Stimulated activated CD4-positive, alpha-beta T cell treated with anti-CD3 and anti-CD28 coated beads, Interleukin-4, amount 100 ng/mL, for 4 hours (primary cell): ENCODE measurements around the gene CDH18.

Experiments
- DNase-seq, 2 experiments: peaks; one replicate each; pipeline ENCODE4 v3.0.0-alpha.2; 2020

Gene CDH18

GRCh38 chr5:19733612-19734495 lies 254.1 kb downstream of the CDH18 start:
- no peak for DNase-seq

- no peak for DNase-seq
These were observed 259.4 kb downstream of the CDH18 start for GRCh38 chr5:19728571-19728970.

- no peak for DNase-seq
These were observed 268.9 kb downstream of the CDH18 start for GRCh38 chr5:19719109-19719508.

GRCh38 chr5:19713740-19714139 lies 274.3 kb downstream of the CDH18 start:
- DNase-seq = no peak

GRCh38 chr5:19709403-19709802 lies 278.6 kb downstream of the CDH18 start:
- DNase-seq = no peak

- no peak for DNase-seq
These were observed 281.2 kb downstream of the CDH18 start for GRCh38 chr5:19706776-19707175.

GRCh38 chr5:19701731-19702130 lies 286.3 kb downstream of the CDH18 start:
- no peak for DNase-seq

GRCh38 chr5:19694949-19695611 lies 292.9 kb downstream of the CDH18 start:
- no peak for DNase-seq

- no peak for DNase-seq
These were observed 297.0 kb downstream of the CDH18 start for GRCh38 chr5:19690978-19691377.

- DNase-seq = no peak
These were observed 302.5 kb downstream of the CDH18 start for GRCh38 chr5:19685473-19685872.

- DNase-seq = no peak
These were observed 311.1 kb downstream of the CDH18 start for GRCh38 chr5:19676895-19677294.

GRCh38 chr5:19660679-19661078 lies 327.3 kb downstream of the CDH18 start:
- DNase-seq = no peak

- no peak for DNase-seq
These were observed 332.4 kb downstream of the CDH18 start for GRCh38 chr5:19655627-19656026.

GRCh38 chr5:19638461-19638860 lies 349.5 kb downstream of the CDH18 start:
- no peak for DNase-seq

GRCh38 chr5:19630876-19631275 lies 357.1 kb downstream of the CDH18 start:
- no peak for DNase-seq

- DNase-seq = no peak
These were observed 361.8 kb downstream of the CDH18 start for GRCh38 chr5:19626211-19626610.

GRCh38 chr5:19625562-19625961 lies 362.4 kb downstream of the CDH18 start:
- DNase-seq = no peak

GRCh38 chr5:19619571-19619970 lies 368.4 kb downstream of the CDH18 start:
- no peak for DNase-seq

GRCh38 chr5:19616701-19617215 lies 371.2 kb downstream of the CDH18 start:
- no peak for DNase-seq

GRCh38 chr5:19615661-19616060 lies 372.3 kb downstream of the CDH18 start:
- DNase-seq = no peak

GRCh38 chr5:19615071-19615470 lies 372.9 kb downstream of the CDH18 start:
- DNase-seq = no peak

- no peak for DNase-seq
These were observed 379.5 kb downstream of the CDH18 start for GRCh38 chr5:19608444-19609002.

GRCh38 chr5:19605846-19606407 lies 382.1 kb downstream of the CDH18 start:
- no peak for DNase-seq
